GM10847 (cell line): Measurements from ENCODE around the gene FAM241B.

ENCODE experiments used
- POLR2A ChIP-seq: IDR thresholded peaks from 2 replicates; pipeline ENCODE4 v1.6.1; 2011; ENCODE audit not compliant: insufficient read length; ENCODE audit errors: extremely low read depth

FAM241B gene

DNA sequence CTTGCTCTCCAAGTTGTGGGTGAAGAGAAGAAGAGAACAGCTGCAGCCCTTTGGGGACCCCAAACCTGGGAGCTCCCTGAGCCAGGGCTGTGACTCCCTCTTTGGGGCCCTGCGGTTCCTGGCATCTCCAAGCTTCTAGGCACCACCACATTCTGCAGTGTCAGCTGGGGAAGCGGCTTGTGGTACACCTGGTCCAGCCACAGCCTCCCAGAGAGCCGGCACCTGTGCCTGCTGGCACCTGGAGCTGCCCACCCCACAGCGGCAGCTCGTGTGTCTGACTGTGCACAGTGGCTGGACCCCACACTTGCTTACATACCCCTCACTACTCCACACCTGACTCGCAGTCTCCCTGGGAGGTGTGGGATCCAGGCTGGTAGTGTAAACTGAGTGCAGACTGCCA is 23.5 kb downstream of the FAM241B start:
- no peak for TF ChIP-seq POLR2A

DNA sequence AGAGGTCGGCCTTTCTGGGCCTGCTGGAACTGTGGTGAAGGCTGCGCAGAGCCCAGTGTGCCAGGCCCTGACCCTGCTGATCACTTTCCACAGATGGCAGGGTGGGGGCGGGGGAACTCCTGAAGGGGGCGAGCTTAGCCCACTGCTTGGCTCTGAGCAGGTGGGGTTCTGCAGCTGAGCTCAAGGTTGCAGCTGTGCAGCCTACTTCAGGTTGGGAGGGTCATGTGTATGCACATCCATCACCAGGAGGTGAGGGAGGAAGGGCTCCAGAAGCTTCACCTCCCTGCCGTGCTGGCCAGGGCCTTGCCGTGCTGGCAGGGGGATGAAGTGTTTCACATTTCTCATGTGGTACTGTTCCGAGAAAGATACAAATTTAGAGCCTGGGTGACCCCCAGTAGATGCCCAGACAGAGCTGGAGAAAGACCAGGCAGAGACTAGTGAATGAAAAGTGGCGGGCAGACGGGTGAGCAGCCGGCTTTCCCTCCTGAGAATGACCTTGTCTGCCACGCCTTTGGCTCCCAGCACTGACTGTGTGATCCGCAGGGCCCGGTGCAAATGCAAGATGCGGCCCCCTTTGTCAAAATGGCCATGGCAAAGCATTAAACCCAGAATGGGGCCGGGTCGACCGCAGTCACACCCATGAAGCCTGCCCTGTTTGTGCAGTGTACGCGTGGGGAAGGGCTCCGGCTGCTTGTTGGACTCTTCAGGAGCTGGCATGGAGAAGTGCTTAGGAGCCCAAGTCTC is 25.2 kb downstream of the FAM241B start:
- no peak for TF ChIP-seq POLR2A

GRCh38 chr10:69655868-69656555 is 26.0 kb downstream of the FAM241B start:
- no peak for TF ChIP-seq POLR2A

DNA sequence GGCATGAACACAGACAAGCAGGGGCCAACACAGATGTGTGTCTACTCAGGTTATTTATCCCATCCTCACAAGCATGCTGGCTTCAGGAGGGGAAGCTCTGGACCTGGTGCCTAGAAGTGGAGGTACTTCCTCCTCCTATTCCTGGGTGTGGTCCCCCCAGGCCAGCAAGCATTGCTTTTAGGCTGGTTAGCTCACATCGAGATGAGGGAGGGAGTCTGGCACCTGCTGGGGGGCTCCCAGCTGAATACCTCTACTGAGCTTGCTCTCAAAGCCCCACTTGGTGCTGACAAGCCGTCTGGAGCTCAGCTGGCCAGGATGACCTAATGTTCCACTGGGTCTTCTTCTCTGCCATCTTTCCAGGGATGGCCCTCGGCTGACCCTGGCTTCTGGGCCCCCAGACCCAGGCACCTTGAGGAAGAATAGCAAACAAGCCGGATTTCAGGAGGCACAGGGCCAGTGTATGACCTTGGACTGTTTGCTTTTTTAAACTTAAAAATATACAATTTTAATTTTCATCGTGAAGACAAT is 26.8 kb downstream of the FAM241B start:
- no peak for TF ChIP-seq POLR2A

DNA sequence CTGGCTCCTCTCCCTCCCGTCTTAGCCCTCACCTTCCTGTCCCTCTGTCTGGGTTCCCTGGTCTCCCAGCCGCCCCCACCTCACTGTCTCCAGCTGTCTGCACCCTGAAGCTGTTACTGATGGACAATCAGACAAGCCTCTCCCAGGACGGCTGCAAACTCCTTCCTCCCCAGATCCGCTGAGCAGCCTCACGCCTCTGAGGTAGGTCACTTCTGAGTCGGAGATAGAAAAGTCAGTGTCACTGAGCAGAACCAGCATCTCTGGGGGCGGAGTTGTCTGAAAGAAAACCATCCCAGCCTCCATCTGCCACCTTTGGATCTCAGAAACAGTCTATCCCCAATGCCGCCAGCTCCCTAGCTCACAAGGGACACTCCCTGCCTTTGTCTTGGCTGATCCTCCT is 27.4 kb downstream of the FAM241B start:
- no peak for TF ChIP-seq POLR2A

DNA sequence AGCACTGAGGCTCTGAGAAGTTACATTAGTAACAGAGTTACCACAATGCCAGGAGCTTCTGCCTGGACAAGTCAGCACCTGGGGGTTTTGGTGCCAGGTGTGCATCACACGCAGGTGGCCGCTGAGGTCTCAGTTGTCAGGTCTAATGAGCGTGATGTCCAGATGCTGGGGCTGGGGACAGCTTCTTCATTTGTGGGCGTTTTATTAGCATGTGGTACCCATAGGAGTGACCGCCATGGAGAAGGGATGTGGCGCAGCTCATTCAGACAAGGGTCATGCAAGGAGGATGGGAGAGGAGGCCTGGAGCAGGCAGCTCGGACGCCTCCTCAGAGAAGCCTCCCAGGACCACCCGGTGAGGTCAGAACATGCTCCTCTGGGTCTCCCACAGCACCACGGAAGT is 27.8 kb downstream of the FAM241B start:
- no peak for TF ChIP-seq POLR2A

DNA sequence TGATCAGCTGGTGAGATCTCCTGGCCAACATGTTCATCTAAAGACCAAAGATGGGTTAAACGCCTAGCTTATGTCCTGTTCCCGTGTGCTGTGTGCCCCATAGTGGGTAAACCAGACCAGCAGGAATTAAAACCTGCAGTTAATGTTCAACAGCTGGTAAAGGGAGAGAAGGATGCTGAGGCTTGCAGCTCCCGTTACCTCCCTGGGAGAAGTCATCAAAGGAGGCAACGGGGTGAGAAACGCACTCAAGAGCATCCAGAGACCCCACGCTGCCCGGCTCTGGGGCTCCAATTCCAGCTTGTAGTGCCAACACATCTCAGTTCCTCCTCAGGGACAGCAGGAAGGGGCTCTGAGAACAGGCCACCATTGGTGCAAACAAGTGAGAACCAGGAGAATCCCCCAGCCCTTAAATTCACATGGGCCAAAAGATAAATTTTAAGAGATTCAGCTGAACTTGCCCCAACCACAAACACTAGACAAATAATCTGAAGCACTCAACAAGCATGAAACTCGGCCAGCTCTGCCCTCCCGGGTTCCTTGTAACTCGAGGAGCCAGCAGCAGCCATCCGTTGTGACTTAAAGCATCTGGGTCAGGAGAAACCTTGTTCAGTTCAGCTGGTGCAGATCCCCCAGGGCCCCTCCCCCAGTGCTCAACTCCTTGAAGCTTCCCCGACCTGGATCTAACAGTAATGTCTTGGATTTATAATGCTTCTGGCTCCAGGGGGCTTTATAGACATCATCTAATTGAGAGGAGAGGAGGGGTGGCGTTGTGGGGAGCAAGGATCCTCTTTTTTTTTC is 29.4 kb downstream of the FAM241B start:
- no peak for TF ChIP-seq POLR2A

DNA sequence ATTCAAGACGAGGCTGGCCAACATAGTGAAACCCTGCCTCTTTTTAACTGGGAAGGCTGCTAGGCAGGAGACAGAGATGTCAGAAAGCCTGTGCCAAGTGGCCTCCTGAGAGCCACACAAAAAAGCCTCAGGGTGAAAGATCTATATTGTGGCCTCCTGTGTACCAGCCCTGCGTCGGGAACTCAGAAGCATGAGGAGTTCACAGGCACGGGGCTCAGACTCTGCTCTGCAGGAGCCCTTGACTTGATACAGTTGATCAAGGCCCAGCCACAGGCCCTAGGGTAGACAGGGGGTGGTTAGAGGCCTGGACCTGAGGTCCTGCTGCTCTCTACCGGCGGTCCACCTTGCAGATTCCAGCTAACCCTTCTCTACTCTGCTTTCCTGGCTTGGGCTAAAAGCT is 30.2 kb downstream of the FAM241B start:
- TF ChIP-seq POLR2A = no peak

DNA sequence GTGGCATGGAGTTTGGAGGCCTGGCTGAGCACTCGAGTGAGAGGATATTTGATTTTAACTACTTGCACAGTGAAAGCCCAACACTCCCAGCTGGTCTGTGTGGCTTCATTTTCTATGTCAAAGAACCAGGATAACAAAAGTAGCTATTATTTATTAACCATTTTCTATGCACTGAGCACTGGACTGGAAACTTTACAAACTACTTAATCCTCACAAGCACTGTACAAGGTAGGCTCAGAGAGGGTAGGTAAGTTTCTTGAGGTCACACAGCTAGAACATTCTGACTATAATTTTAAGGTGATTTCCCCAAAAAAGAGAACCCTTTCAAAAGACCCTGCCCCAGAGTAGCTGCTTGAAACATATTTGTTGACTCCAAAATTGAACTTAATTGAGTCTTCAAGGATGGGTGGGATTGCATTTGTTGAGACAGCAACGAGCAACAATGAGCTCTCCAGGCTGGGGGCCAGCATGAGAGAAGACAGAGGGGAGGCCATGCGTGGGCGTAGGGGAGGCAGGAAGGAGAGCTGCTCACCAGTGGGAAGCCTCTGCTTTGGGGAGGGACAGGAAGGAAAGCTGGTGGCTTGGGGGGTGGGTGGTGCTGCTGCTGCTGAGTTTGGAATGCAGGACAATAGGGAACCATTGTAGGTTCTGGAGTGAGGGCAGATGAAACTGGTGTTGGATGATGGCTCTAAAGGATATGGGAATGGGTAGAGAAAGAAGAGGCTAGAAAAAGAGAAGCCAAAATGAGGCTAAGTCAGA is 31.5 kb downstream of the FAM241B start:
- no peak for TF ChIP-seq POLR2A

GRCh38 chr10:69662173-69662877 is 32.3 kb downstream of the FAM241B start:
- no peak for TF ChIP-seq POLR2A

DNA sequence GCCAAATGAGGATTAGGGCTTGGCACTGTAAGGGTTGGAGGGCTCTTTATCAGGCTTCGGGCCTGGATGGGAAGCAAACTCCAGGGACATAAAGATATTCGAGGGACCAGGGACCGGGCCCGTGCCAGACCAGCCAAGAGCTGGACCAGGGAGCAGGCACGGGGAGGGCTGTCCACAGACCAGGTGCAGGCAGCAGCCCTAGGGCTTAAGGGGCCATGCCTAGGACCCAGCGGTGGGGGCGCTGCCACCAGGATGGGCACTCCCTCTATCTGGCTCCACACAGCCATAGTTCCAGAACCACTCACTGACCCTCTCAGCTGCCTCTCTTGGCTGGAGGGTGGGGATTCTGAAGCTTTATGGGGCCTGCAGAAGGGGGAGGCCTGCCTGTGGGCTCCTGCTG is 32.9 kb downstream of the FAM241B start:
- no peak for TF ChIP-seq POLR2A

DNA sequence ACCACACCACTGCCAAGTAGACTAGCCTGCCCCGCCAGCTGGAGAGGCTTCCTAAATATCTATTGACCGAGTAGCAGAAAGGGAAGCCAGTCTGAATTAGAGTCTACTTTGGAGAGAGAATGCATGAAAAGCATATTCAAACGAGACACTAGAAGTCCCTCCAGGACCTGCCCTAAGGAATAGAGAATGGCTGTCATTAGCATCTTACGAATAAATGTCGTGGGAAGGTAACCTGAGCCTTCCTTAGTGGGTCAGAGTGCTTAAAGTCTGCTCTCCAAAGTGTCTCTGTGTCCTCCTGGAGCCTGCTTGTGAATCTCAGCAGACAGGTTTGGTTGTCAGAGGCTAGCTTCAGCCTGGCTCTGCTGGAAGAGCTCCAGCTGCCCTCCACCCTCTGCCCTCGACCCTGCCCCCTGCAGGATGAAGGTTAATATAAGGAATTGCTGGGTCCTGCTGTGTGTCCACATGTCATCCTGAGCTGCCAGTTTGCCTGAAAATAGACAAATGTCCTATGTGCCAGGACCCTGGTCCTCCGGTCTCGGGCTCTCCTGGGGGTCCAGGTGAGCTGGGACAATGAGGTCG is 33.4 kb downstream of the FAM241B start:
- TF ChIP-seq POLR2A = no peak

DNA sequence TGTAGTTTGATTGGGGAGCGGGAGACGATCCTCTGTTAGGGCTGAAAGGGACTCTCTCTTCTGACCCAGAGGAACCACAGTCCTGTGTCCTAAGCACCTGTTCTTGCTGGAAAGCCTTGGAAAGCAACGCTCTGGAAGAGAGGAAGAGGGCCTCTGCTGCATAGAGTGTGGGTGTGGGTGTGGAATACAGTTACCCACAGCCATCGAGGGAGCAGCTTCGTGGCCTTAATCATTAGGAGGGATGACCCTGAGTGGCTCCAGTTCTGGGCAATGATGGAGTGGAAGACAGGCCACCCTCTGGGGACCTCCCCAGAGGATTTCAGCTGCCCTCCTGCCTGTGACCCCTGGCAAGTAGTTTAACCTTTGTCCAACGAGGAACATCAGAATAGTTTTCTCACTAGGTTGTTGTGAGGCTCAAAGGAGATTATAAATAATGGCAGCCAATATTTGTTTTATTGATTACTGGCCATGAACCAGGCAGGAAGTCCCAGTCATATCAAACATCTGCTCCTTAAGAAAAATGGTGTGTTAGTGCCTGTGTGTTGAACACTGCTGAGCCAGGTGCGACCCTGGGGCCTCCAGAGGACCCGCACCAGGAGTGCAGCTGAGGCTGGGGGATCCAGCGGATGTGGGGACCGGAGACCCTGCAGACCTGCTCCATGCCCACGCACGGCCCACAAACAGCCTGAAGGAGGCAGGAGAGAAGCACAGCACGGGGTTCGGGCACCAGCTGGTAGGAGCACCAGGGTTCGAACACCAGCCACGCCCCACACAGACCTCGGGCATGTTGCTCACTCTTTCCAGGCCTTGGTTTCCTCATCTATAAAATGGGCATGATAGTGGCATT is 35.6 kb downstream of the FAM241B start:
- no peak for TF ChIP-seq POLR2A
